Right atrium auricular region (tissue), 2 donors: ENCODE measurements around the gene ZNF749. TPM values are rescaled to one million over a fixed set of nuclear protein-coding genes. Genes with fewer than 3 reads are reported as not detected.

Source experiments
- DNase-seq: peaks from one replicate; pipeline ENCODE4 v3.0.0-alpha.2; 2019; ENCODE audit warnings: low spot score
- H3K27ac ChIP-seq, 2 donors: fragments of 200-600 bp; sonication (generic); 1 replicate in 1 of 2; 2 replicates in 1 of 2; pipeline ENCODE4 v1.5.1; 2016 to 2019
- H3K27me3 ChIP-seq, 2 donors: fragments of 200-600 bp; sonication (generic); one replicate each; pipeline versions ENCODE4 v1.5.1 to v1.6.0; 2017 to 2019
- H3K36me3 ChIP-seq: fragments of 200-600 bp; sonication (generic); one replicate; pipeline ENCODE4 v1.5.1; 2016
- H3K4me1 ChIP-seq, 2 donors: fragments of 200-600 bp; sonication (generic); one replicate each; pipeline versions ENCODE4 v1.5.1 to v1.6.0; 2017 to 2019
- H3K4me3 ChIP-seq, 2 donors: fragments of 200-600 bp; sonication (generic); 1 replicate in 1 of 2; 2 replicates in 1 of 2; pipeline ENCODE4 v1.5.1; 2017 to 2019; ENCODE audit warnings: mild to moderate bottlenecking in 1 of 2, moderate library complexity in 1 of 2
- H3K9me3 ChIP-seq, 2 donors: fragments of 200-600 bp; sonication (generic); one replicate each; pipeline ENCODE4 v1.5.1; 2019
- CTCF ChIP-seq, 2 donors: fragments of 200-600 bp; sonication (generic); IDR thresholded peaks; one replicate each; pipeline ENCODE4 v1.5.1; 2019; ENCODE audit warnings: antibody characterized with exemption in 2 of 2
- total RNA-seq, 2 donors: library from RNA; depleted of rRNA; stranded (reverse); fragments of >200 nt; gene quantifications; one replicate each; pipeline ENCODE4 v1.1.0, GENCODE V29; 2016

ZNF749 gene
- total RNA-seq: 1 to 10 TPM; 1.1 to 3.5 TPM

GRCh38 chr19:57435062-57435978 is at the start of gene ZNF749:
Gene ZNF749, plus strand, starts transcription at chr19:57435325. Its CDS starts 254 bp downstream, at chr19:57435579.
- H3K27ac ChIP-seq: peak within 1 kb of the TSS in 1 of 2 donors; percentile 66
- H3K9me3 ChIP-seq: no peaks in the 10 kb centered on the region
- TF ChIP-seq CTCF (IDR thresholded peaks at IDR 0.05): no peak
- peak within 1 kb of the TSS; percentile 77 to 86 for H3K4me3 ChIP-seq
- peak; percentile 99 for DNase-seq
- H3K4me1 ChIP-seq: peaks cover 0 to 18% of the 10 kb centered on the region in 2 donors
- no peaks in the 10 kb centered on the region for H3K27me3 ChIP-seq
- no peaks in the 10 kb centered on the region for H3K36me3 ChIP-seq

GRCh38 chr19:57389194-57389729 is 45.9 kb upstream of the ZNF749 start:
- Histone ChIP-seq H3K9me3 (no peaks in the 10 kb centered on the region), H3K4me3 (peak overlapping the region; percentile 27 to 92), H3K27ac (peak overlapping the region; percentile 92 to 96), H3K36me3 (peaks cover 6% of the 10 kb centered on the region), H3K27me3 (no peaks in the 10 kb centered on the region), H3K4me1 (peaks cover 0 to 18% of the 10 kb centered on the region in 2 donors)
- DNase-seq: no peak
- TF ChIP-seq CTCF (IDR thresholded peaks at IDR 0.05): no peak

GRCh38 chr19:57389730-57390598 is 45.2 kb upstream of the ZNF749 start, which contains the start of gene ZNF548:
Gene ZNF548, plus strand, starts transcription at chr19:57389854. Its CDS starts 246 bp downstream, at chr19:57390100.
- peak within 1 kb of the TSS; percentile 82 to 92 for H3K4me3 ChIP-seq
- no peaks in the 10 kb centered on the region for H3K27me3 ChIP-seq
- H3K36me3 ChIP-seq: peaks cover 12% of the 10 kb centered on the region
- peaks cover 0 to 18% of the 10 kb centered on the region in 2 donors for H3K4me1 ChIP-seq
- H3K27ac ChIP-seq: peak within 1 kb of the TSS; percentile 92 to 96
- TF ChIP-seq CTCF (IDR thresholded peaks at IDR 0.05): peak in 1 of 2 donors; percentile 29
- DNase-seq: peak; percentile 99
- no peaks in the 10 kb centered on the region for H3K9me3 ChIP-seq

- Histone ChIP-seq H3K27ac (no peak overlapping the region), H3K27me3 (no peaks in the 10 kb centered on the region), H3K4me1 (peaks cover 0 to 6% of the 10 kb centered on the region in 2 donors), H3K4me3 (no peak overlapping the region), H3K9me3 (peaks cover 0 to 29% of the 10 kb centered on the region in 2 donors), H3K36me3 (peaks cover 46% of the 10 kb centered on the region)
- no peak for DNase-seq
- TF ChIP-seq CTCF (IDR thresholded peaks at IDR 0.05): no peak
Measured at GRCh38 chr19:57395710-57396109, 39.4 kb upstream of the ZNF749 start.

- no peaks in the 10 kb centered on the region for H3K27me3 ChIP-seq
- H3K36me3 ChIP-seq: peaks cover 44% of the 10 kb centered on the region
- H3K27ac ChIP-seq: no peak overlapping the region
- no peaks in the 10 kb centered on the region for H3K4me1 ChIP-seq
- no peak overlapping the region for H3K4me3 ChIP-seq
- peaks cover 0 to 29% of the 10 kb centered on the region in 2 donors for H3K9me3 ChIP-seq
- no peak for DNase-seq
- no peak for TF ChIP-seq CTCF (IDR thresholded peaks at IDR 0.05)
Measured at GRCh38 chr19:57398868-57399267, 36.3 kb upstream of the ZNF749 start.
